ENCODE data around the gene CYP2R1. TPM values are rescaled to one million over a fixed set of nuclear protein-coding genes. Genes with fewer than 3 reads are reported as not detected.

The CYP2R1 gene, protein sequence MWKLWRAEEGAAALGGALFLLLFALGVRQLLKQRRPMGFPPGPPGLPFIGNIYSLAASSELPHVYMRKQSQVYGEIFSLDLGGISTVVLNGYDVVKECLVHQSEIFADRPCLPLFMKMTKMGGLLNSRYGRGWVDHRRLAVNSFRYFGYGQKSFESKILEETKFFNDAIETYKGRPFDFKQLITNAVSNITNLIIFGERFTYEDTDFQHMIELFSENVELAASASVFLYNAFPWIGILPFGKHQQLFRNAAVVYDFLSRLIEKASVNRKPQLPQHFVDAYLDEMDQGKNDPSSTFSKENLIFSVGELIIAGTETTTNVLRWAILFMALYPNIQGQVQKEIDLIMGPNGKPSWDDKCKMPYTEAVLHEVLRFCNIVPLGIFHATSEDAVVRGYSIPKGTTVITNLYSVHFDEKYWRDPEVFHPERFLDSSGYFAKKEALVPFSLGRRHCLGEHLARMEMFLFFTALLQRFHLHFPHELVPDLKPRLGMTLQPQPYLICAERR
- 0.07 TPM in 1 of 2 replicates, not detected in the other for total RNA-seq (2014; rRNA removed; shearing (Covaris generic))

DNA sequence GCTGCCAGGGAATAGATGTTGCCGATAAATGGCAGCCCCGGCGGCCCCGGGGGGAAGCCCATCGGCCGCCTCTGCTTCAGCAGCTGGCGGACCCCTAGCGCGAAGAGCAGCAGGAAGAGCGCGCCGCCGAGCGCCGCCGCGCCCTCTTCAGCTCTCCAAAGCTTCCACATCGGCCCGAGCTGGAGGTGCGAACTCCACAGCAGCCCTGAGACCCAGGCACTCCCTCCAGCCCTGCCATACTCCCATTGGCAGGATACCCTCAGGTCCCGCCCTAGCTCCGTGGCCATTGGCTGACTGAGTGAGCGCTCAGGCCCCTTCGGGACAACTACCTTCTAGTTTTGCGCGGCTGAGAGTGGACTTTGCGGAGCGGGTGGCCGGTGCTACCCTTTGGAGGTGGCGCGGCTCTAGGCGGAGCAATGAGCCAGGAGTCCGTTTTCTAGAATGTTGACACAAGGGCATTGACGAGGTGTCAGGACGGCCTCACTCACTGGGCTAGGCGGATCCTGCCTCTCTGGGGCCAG lies at the start of gene CYP2R1:
TSS of gene CYP2R1 (minus strand) at position 196 of the 521 bp plus-strand sequence. CDS start at position 170, 26 bp downstream.
- peak; percentile 13 for DNase-seq (ENCODE audit: low spot score)

DNA sequence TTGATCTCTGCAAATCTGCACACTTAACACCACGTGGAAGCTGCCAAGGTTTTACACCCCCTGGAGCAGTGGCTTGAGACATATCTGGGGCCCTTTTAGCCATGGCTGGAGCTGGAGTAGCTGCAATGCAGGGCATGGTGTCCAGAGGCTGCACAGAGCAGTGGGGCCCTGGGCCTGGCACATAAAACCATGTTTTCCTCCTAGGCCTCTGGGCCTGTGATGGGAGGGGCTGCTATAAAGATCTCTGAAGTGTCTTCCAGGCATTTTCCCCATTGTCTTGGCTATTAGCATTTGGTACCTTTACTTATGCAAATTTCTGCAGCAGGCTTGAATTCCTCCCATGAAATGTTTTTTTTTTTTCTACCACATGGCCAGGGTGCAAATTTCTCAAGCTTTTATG lies 46.9 kb upstream of the CYP2R1 start:
- DNase-seq (ENCODE audit: low spot score) = no peak

DNA sequence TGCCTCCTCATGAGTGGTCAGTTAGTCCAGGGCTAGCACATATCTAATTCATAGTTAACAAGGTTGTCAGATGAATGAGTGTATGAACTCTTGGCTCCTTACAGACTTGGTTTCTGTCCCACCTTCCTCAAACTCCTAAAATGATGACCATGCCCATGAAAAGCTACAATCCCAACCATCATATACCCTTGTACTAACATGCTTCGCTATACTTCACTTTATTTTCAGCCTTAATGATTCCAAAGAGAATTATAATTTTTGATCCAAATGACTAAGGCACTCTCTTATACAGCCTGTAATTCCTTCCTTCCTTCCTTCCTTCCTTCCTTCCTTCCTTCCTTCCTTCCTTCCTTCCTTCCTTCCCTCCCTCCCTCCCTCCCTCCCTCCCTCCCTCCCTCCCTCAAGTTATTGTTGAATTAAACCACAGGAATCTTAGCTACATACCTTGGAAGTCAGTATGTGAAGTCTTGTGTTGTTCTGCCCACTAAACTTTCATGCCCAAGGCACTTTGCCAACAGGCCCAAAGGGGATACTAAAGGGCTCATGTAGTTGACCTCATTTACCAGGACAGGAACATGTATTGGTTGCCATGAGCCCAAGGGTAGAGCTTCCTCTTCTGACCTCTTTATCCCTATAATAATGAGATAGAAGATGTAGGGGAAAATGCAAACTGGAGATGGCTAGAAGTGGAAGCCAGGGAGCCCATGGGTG lies 42.8 kb upstream of the CYP2R1 start:
- no peak for DNase-seq (ENCODE audit: low spot score)

DNA sequence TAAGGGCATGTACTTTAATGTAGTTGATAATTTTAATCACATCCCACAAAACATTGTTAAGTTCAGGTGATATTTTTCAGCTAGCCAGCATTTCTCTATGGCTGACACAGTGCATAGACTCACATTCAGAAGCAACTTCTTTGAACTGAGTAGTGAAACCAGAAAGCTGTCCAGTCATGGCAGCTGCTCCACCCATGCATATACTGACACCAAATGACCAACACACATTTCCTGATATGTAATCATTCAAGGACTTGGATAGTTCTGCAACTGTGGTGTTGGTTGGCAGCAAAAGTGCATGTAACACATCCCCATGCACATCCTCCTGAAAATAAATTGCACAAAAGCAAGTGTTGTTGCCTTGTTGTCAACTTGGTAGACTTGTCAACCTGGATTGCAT lies 40.4 kb upstream of the CYP2R1 start:
- DNase-seq (ENCODE audit: low spot score) = no peak

DNA sequence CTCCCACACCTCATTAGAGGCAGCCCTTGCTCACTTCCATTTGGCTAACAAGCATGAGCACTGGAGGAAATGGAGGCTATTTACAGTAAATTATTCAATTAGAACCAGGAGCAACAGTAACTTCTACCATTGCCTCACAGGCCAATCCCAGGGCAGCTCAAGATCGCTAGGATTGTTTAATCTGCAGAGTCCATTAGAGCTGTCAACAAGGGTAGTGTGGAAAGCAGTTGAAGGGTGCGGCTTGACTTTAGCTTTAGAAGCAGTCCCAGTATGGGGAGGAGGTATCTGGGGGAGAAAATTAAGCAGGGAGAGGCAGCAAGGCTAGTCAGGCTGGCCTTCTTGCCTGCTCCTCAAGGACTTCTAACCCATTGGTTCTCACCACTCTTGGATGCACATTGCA lies 38.3 kb upstream of the CYP2R1 start:
- DNase-seq (ENCODE audit: low spot score) = no peak

DNA sequence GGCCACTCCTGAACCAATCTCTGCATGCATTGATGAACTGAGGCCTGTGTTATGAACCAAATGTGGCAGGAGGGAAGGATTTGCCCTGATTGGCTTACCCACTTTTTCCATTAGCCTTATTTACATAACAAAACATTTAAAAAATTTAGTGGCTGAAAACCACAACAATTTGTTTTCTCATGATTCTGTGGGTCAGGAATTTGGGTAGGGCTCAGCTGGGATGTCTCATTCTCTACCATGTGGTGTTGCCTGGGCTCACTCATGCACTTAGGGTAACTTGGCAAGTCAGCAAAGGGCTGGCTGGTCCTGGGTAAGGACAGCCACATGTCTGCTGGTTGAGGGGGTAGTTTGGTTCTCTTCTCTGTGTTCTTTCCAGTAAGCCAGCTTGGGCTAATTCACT lies 35.1 kb upstream of the CYP2R1 start:
- no peak for DNase-seq (ENCODE audit: low spot score)

DNA sequence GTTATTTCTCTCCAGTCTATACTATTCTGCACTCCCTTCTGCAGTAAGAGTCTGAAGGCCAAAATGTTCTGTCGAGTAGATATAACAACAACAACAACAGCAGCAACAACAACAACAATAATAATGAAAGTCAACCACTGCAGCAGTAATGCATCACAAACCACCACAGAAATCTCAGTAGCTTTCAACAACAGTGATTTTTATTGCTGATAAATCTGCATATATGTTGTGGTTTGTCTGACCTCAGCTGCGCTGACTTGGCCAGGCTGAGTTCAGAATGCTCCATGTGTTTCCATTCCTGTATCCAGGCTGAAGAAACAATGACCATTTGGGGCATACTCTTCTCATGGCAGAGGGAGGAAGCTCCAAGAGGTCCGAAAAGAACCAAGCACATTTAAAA lies 32.3 kb upstream of the CYP2R1 start:
- no peak for DNase-seq (ENCODE audit: low spot score)

DNA sequence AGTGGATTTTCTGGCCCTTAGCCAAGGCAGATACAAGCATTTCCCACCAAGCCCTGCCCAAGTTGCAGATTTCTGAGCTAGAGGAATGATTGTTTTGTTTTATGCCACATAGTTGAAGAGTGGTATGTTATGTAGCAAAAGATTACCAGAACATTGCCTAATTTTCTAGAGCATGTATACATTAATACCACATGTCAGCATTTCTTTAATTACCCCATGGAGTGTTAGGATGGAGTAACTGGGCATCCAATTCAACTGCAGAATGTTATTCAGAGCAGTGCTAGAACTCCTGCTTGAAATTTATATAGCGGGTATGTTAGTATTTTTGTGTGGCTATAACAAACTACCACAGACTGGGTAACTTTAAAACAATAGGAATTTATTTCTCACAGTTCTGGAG lies 24.4 kb upstream of the CYP2R1 start:
- no peak for DNase-seq (ENCODE audit: low spot score)

DNA sequence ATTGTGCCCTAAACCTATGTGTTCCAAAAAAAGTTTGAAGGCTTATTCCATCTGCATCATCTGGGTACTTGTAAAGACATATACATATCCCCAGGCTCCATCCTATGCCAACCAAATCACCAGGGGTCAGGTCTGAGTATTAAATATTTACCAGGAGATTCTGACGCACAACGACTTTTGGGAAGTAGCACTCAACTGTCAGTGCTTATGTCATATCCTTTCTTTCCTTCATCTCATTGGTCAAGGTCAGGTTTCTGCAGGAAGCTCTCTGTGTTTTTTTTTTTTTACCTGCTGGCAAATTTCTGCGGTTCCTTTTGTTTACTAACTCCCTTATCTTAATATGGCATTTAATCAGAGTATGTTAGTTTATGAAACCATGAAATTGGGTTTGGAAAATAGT lies 22.5 kb upstream of the CYP2R1 start:
- DNase-seq (ENCODE audit: low spot score) = no peak

DNA sequence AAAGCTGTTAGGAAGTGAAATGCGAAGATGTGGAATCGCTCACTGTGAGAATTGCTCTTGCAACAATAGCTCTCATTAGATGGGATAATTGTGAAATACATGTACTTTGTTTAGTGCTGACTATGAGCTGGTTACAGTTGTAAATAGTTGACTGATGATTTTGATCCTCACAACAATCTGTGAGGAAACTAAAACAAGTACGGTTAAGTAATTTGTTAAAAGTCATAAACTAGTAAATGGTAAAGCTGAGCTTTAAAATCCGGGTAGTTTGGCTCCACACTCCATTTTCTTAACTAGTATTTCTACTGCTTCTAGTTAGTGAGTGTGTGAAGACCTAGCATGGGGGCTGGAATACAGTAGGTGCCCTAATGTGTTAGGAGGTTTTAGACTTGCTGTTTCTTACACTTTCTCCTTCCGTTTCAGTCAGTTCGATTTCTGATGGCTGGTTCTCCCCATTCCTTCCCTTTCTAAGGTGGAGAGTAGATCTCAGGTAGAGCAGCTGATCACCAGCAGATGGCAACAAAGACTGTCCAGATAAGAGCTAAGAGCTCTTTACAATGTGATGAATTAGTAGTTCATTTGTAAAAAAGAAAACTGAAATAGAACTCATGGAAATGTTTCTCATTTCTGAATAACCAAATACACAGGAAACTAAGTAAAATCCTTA lies 16.3 kb upstream of the CYP2R1 start:
- peak; percentile 12 for DNase-seq (ENCODE audit: low spot score)

DNA sequence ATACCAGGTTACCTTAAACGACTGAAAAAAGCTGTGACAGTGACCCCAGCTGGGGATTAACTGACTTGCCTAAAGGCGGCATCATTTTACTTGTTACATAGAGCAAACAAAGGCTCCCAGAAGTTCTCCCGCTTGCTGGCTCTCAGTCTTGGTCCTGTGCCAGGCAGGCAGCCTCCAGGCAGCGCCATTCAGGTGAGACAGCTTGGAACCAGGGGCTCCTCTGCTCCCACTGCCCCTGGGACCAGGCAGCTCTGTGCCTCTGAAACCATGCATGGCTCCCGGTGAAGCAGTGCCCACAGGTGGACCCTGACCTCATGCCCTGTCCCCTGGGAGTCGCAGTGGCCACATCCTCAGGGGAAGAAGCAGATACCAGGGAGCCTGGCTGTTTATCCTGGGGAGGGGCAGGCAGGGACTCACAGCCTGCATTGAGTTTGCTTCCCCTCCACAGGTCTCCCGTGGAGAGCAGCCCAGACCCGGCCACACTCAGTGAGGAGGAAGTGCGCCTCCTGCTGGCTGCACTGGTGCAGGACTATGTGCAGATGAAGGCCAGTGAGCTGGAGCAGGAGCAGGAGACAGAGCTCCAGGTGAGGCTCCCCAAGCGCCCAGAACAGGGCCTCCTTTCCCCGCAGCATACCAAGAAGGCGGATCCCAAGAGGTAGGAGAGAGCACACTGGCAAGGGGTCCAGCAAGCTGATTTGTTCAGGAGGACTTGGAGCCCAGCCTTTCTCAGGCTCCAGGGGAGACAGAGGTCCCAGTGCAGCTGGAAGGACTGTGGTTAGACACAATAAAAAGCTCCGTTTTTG lies 15.6 kb upstream of the CYP2R1 start:
- no peak for DNase-seq (ENCODE audit: low spot score)

DNA sequence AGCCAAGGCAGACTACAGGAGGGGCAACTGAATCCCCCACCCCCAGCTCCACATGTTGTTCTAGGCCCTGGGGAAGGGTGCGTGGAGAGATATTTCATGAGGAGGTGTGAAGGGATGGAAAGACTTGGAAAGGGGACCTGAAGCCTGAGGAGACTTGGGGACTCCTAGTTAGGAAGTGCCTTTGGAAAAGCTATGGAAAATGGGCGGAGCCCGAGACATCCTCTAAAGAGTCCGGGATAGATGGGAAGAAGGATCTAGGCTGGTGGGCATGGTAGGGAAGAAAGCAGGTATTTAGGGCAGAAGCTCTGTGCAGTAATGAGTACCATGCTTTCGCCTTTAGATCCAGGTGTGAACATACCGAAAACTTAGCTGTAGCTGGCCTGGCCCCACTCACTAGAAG lies 15.0 kb upstream of the CYP2R1 start:
- DNase-seq (ENCODE audit: low spot score) = no peak

DNA sequence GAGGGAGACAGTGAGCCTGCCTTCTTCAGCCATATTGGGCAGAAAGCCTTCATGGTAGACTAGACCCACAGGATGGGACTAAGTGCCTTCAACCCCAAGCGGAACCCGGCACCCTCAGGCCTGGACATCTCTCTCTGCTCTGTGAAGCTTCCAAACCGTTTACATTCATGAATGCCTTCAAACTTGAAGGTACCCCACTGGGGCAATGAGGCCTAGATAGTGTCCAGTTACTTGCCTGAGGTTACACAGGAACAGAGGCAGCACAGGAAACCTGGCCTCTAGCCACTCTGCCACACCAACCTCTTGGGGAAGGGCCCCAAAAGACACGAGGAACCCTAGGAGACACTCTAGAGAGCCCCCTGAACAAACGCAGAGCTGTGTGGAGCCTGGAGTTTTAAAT lies 14.5 kb upstream of the CYP2R1 start:
- no peak for DNase-seq (ENCODE audit: low spot score)

DNA sequence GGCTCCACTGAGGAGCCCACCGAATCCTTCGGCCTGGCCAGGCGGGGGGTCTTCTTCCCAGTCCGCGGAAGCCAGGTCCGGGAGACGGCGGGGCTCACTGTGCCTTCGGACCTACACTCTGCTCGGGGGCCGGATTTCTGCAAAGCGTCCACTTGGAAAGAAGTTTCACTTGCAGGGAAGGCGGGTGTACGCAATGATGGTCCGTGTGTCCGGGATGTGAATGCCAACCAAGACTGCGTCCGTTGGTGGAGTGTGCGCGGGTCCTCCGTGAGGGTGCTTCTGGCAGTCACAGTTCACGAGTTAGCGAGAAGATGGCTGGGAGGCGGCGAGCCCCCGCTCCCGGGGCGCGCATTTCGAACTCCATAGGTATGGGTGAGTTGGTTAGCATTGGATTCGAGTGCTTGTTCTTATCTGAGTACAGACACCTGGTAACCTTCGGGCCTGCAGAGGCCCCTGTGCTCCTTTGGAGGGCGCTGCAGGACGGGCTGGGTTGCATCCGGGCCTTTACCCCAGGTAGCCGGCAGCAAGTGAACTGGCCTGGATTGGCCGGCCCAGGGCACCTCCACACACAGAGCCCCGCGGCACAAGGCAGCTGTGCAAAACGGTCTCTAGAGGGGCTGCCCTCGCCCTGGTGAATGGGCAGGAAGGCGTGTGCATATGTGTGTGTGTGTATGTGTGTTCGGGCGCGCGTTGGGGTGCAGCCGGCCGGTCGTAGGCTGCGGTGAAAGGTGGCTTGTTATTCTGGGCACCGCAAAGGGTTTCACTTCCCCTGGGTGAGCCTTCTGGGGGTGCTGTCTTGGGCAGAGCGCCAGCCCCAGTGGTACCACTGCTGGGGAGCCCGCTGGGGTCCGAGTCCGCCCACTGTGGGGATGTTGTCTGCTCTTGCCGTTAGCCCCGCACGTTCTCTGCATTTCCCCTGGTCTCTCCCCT lies 13.3 kb upstream of the CYP2R1 start:
- DNase-seq (ENCODE audit: low spot score) = no peak

DNA sequence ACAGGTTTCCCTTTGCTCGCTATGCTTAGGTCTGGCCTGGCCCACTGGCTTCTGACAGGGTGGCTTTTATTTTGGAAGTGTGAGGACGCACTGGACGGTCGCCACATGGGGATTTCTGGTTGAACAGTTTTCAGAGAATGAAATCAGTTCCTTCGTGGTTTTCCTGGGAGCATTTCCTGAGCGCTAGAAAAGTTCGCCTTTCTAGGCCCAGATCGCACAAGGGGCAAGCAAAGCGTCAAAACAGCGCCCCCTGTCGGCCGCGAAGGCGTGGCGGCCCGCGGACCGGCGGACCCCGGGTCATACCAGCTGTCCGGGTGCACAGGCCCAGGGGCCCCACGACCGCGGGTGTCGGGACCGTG lies 12.7 kb upstream of the CYP2R1 start:
- DNase-seq (ENCODE audit: low spot score) = no peak

DNA sequence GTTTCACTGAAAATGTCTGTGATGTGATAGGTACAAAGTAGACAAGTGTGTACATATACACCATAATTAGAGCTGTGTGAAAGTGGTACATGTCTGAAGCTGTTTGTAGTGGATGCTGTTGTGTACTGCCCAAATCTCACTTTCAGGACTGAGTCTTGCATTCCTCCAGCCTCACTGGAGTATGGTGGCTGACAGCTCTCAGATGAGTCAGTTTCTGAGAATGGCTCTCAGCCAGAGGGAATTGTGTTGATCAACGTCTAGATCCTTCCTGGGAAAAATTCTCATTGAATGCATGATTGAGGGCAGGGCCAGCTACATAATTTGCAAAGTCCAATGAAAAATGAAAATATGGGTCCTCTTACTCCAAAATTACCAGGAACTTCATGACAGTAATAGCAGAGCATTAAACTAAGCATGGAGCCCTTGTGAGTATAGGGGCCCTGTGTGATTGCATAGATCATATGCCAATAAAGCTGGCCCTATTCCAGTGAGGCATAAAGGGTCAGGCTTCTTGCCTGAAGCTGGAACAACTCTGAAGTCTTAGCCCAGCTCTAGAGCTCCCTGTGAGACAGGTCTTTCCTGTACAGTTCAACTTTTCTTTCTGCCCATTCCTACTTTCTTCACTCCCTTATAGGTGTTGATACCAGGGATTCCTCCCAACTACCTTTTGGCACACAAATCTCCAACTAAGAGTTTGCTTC lies 10.8 kb upstream of the CYP2R1 start:
- DNase-seq (ENCODE audit: low spot score) = no peak

DNA sequence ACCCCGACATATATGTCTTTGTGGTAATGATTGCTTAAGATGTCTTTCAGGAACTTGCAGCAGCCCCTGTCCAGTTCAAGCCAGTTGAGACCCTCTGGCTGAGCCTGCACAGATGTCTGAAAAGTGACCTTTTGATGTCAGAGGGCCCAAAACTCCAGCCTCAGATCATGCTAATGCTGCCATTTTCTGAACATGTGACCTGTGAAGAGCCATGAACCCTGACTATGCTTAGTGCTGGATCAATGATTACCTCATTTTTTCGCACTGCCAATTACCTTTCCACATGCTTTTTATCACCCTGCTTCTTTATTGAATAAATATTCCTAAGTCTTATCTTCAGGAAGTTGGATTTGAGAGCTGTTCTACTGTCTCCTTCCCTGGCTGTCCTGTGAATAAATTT lies 6.9 kb upstream of the CYP2R1 start:
- DNase-seq (ENCODE audit: low spot score) = no peak

DNA sequence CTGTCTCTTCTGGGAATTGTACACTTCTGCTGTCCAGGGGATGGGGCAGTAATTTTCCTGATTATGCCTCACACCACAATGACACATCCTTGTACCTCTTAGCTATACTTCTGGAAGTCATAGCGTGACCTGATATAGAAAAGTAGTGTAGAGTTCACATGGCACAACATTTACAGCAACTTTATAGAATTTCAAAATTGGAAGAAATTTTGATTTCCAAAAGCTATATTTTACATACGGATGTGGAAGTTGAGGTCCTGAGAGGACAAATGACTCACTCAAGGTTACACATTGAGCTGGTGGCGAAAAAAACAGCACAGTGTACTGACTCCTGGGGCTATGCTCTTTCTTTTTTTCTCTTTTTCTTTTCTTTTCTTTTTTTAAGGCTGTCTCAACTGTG lies 6.3 kb upstream of the CYP2R1 start:
- DNase-seq (ENCODE audit: low spot score) = no peak

DNA sequence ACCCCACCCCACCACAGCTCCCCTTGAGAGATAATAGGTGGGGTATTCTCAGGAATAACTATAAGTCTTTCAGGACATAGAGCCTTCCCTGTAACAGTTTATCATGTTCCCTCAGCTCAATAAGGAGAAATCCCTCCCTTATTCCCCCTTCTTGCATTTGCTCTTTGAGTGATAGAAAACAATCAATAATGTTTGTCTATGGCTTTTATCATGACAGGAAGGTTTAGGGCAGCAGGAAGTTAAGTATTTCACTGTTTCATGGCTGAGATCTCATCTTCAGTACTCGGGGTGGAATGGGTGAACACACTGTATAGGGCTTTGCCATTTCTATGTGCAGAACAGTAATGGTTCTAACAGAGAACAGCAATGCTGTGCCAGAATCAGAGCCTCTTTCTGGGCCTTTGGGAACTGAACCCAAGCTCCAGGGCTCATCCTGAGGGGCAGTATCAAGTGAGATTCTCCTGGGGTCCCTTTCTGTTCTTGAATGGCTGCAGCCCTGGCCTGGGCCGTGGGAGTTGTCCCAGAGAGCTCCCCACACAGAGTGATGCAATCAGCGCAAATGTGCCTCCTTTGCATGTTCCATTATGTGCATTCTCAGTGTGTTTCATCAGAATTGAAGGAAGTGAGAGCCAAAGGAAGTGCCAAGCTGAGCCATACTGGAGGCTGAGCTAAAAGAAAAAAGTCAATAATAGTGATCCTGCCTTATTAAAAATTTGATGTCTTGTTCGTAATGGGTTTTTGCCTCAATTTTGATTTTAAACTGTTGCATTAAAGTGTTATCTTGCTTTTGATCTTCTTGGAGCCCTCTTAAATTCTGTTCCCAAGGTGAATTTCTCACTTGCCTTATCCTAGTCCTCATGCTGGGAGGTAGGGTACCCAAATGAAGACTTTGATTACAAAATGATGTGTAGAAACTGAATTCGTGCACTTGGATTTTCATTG lies 2.9 kb upstream of the CYP2R1 start:
- DNase-seq (ENCODE audit: low spot score) = no peak

Measured in A172 (cell line).